NCI-H1930 (cell line): ENCODE measurements around the gene CYGB.

Experiments
- DNase-seq, 2 experiments: peaks; one replicate each; lab custom pipeline; 2025; lab: John Stamatoyannopoulos, UW

Gene CYGB

DNA sequence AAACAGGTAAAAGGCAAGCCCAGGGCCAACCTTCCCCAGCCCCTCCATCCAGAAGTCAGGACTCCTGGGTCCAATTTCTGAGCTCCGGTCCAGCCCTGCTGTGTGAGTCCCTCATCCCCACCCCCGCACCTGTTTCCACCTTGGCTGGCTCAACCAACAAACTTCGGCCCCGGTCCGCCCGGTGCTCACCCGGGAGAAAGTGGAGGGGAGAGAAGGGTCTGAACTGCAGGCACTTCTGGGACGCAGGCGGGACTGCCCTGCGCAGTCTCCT lies 36.8 kb downstream of the CYGB start:
- no peak for DNase-seq

DNA sequence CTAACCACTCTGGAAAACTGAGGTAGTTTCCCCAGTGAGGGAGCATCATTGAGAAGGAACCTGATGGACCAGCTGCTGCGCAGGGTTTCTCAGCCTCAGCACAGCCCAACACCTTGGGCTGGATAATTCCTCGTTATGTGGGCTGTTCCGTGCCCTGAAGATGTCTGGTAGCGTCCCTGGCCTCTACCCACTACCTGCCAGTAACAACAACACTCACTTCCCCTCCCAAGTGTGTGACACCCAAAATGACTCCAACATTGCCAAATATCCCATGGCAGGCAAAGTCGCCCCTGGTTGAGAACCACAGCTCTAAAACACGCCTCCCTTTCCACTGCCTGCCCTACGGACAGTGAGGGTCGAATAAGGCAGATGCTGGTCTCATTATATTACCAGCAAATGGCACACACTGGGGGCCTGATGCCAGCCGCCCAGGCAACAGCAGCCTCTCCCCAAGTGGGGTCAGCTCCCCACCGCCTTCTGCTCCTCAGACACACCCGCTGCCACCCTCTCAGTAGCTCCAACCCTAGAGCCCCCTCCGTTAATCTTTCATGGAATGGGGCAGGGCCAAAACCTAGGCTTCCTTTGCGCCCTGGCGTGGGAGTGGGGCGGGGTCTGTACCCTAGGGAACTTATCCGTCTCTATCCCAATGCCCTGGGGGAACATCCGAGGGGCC lies 37.3 kb downstream of the CYGB start:
- DNase-seq: no peak

DNA sequence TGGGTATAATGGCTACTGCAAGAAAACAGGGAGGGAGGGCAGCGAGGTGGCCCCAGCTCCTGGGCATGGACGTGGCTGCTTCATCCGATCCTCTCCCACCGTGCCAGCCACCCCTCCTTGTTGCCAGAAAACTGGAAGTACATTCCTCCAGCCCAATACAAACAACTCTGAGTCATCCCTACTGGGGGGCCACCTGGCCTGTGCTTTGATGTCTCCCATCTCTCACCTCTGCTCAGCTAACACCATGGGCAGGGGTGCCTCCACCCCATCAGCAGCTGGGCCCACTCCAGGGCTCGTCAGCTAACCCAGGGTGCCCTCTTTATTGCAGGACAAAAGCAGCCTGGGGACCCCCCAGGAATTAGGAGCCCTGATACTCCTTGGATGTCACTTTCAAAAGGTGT lies 38.2 kb downstream of the CYGB start:
- DNase-seq: no peak

DNA sequence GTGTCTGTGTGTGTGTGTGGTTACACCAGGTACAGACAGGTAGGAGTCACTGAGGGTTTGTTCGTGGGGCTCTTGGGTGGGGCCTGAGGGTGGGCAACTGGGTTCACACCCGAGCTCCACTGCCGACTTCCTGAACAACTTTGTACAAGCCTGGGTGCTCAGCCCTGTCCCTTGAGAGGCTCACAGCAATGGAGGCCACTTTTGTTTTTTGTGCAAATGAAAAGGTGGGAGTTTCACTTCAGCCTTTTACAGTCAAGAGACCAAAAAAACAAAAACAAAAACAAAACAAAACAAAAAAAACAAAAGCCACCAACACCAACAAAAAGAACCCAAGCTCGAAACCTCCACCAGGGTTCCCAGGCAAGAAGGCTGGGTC lies 38.6 kb downstream of the CYGB start:
- DNase-seq: no peak

DNA sequence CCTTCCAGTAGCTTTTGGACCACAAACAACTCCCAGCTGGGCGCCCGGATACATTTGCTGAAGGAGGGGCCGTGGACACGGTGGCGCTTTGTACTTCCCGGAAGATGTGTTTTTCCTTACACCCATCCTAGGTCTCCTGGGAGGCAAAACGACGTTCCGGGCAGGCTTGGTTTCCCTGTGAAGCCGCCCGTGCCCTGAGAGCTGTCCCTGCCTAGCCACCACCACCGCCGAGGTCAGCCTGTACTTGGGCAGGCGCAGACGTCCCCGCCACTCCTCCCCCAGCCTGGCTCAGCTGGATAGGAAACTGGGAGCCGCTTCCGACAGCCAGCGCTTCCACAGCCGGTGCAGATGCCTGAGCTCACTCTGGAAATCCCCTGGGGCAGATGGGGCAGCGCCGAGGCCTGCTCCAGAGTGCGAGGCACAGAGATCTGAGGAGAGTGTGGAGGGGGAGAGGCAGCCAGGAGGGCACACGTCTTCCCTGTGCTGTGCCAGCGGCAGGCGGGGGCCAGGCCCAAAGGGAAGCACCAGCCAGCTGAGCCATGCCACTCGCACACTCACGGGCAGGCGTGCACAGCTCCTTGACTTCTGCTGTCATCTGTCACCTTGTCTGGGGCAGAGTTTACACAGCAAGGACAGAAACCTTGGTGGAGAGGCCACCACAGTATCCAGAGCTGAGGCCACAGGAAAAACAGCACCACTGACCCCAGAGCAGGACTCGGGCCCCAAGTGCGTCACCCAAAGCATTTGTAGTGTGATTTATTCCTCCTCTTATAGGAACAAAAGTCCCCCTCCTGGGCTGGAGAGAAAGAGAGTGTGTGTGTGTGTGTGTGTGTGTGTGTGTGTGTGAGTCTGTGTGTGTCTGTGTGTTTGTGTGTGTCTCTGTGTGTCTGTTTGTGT lies 39.3 kb downstream of the CYGB start:
- DNase-seq: no peak

DNA sequence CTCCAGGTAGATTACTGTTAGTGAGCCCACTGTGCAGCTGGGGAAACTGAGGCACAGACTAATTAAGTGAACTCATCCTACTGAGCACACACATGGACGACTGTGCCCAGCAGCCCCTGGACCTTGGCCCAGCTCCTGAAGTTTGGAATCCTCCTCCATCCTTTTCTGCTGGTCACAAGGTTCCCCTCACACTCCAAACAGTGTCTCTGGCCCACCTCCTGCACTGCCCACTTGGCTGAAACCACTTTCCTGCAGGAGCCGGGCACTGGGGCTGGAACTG lies 39.9 kb downstream of the CYGB start:
- DNase-seq: no peak

DNA sequence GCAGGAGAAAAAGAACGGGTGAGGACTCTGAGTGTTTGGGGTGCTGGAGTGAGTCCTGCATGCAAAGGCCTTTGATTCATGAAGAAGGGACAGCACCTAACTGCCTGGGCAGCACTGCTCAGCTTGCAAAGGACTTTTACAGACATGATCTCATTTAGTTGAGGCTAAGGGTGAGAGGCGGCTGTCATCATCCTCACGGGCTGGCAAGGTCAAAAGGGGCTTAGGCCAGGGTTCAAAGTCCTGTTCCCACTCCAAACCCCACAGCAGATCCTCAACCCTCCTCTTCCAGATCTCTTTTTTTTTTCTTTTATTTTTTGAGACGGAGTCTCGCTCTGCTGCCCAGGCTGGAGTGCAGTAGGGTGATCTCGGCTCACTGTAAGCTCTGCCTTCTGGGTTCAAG lies 41.0 kb downstream of the CYGB start:
- DNase-seq: no peak

DNA sequence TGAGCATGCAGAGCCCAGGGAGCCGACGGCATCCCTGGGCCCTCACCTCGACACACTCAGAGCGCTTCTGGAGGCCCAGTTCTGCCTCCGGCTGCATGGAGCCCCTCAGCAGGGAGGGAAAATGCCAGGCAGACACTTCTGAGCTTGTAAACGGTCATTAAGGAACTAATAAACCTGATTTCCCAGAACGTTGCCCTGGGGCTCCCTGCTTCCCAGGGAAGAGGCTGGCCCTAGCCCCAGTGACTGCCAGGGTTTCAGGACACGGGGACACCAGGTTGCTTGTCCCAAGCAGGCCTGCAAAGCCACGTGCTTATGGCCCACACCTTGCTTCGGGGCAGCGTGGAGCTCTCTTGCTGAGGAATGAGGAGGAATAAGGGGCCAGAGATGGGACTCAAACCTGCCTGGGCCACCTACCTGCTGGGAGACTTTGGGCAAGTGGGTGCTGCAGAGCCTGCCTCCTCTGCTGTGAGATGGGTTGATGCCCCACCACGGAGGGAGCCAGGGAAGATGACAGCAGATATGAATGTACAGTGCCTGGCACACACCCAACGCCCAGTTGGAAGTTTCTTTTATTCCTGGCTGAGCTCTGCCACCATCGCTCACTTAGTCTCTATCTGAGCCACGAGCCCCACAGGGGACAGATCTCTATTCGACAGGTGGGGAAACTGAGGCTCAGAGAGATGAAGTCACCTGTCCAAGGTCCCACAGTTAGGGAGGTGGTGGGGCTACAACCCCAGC lies 41.7 kb downstream of the CYGB start:
- no peak for DNase-seq

DNA sequence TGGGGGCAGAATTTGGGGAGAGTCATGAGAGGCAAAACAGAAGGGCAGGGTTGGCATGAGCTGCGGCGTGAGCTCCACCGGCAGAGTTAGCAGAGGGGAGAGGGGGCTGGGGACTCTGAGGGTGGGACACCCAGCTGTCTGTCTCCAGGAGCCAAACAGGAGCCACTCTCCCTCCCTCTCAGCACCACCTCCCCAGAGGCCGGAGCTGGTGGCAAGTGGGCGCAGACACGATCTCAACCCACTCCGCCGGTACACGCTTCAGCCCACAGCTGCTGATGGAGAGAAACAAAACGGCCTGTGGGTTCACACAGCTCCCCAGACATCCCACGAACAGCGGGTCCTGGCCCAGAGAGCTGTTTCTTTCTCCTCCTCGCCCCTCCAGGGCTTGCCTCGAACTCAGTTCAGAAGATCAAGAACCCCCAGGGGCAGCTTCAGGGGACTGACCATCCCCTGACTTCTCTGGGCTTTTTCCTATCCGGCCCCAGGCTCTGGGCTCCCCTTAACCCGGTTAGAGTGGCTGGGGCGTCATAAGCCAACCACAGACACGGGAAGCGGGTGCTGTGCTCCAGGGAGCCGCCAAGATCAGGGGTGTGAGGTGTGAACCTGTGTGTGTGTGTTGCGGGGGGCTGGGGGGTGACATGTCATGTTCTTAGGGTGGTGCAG lies 43.9 kb downstream of the CYGB start:
- no peak for DNase-seq

DNA sequence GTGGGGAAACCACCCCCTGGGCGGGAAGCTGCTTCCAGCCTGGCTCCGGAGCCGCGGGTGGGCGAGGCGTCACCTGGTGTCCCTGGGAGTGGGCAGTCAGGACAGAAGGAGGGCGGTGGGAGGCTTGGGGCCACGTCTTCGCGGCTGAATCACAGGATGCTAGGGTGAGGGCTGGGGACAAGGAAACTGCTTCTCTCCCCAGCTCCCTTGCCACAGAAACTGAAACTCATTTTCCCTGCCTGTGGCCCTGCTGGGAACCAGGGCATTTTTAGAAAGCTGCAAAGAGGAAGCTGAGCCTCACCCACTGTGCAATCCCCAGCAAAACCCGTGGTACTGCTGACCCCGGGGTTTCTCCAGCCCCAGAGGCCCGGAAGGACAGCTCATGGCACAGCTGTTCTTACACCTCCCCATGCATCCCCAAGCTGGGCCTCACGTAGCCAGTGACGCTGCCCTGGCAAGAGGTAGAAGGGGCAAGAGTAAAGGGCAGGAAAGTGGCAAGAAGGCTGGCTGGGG lies 44.5 kb downstream of the CYGB start:
- no peak for DNase-seq

DNA sequence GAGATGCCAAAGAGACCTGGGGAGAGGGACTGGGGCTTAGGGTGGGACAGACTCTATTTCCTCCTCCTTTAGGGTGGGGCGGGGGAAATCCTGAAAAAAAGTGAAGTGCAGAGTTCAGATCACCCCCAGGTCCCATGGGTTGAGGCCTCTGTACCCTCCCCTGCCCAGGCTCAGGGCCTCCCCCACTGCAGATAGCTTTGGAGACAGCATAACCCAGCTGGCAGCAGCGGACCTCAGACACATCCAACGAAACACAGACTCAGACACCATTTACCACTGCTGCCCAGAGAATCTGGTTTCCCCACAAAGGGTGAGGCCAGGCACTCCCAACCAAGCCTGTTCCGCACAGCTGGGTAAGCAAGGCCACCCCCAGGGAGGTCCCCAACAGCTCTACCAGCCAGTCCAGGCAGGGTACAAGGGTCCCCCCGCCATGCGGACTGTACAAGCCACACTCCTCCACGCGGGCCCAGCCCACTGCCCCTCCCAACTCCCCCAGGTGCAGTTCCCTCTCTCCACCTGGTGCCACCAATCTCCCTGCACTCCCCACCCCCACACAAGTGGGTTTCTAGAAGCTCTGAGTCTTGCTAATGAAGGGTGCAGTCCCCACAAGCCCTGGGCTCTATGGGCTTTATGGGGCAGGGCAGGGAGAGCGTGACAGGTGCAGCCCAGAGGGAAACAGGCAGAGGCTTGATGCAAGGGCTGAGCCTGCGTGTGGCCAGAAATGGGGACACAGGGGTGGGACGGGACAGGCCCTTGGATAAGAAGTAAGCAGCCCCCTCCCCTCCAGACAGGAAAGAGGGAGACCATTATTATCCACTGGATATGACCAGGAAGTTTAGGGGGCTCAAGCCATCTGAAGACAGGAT lies 45.2 kb downstream of the CYGB start:
- no peak for DNase-seq

DNA sequence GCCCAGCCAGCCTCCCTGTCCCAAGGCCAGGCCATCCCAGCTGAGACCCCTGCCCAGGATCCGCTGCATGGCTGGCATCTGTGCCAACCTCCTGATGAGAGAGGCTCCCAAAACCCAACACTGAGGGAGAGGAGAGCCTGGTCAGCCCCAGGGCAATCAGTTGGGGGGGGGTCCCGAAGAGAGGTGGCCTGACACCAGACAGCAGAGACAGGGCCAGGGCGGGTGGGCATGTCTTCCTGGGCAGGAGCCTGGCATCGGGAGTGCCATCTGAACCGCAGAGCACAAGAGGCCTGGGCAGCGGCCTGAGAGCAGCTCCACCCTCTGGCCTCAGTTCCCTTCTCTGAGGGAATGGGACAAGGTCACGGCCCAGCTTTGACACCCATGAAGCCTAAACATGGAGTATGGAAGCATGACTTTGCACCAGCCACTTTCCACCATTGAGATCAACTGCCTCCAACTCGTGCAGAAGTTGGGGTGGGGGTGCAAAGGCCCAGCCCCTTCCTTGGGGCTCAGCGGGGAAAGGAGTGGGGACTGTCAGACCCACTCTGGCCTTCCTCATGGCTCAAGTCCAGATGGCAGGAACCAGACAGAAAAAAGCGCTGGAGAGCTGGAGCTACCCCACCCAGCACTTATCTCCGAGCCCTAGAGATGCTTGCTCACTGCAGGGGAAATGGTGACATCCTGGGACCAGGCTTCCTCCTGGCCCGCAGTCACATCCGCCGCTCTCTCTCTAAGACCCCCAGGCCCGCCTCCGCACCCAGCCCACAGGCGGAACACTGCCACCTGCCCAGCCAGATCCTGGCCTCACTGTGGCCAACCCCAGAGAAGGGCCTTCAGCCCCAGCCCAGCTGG lies 46.0 kb downstream of the CYGB start:
- no peak for DNase-seq

DNA sequence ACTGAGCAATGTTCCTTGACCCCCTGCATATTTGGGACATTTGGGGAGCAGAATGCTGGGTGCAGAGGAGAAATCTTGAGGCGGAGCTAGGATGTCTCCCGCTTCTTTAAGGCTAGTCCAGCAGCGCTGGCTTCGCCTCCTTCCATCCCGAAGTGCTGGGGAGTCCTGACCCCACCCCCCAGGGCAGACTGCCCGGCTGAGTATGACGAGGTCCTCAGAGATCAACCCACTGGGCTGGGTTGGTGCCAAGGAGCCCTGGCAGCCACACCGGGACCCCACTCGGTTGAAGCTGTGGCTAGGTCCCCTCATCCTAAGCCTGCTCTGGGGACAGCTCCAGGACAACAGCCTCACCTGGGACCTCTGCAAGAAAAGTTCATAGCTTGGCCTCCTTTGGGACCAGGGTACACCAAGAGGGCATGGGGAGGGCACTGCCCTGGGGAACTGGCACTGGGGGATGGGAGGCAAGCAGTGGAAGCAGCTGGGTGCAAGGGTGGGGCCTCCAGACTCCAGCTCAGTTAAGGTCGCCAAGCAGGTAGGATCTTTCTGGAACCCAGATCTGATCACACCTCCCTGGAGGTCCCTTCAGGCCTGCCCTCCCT lies 47.3 kb downstream of the CYGB start:
- DNase-seq: no peak

DNA sequence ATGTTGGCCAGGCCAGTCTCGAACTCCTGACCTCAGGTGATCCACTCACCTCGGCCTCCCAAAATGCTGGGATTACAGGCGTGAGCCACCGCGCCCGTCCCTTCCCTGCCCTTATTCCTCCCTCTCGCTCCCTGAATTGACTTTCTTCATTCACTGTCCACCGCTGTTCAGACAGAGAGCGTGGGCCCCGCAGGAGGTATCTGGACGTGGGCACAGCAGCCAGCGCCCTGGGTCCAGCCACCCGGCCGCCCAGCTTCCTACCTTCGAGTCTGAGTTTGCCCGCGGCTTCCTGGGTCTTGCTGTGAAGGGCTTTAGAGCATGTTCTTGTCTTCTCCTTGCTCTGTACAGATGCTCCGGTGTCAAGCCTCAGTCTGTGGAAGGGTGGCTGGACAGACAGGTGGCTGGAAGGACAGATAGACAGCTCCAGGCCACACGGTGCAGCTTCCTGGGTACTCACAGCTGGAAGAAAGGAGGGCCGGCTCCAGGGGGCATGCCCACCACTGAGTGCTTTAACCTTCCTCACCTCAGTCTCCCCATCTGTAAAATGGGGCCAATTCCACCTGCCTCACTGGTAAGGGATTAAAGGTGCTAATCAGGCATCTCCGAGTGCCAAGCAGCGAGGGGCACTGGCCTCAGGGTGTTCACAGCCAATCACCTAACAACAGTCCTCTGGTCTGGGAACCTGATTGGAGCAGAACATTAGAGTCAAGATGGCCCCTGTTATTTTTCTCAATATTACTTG lies 49.9 kb downstream of the CYGB start:
- no peak for DNase-seq

DNA sequence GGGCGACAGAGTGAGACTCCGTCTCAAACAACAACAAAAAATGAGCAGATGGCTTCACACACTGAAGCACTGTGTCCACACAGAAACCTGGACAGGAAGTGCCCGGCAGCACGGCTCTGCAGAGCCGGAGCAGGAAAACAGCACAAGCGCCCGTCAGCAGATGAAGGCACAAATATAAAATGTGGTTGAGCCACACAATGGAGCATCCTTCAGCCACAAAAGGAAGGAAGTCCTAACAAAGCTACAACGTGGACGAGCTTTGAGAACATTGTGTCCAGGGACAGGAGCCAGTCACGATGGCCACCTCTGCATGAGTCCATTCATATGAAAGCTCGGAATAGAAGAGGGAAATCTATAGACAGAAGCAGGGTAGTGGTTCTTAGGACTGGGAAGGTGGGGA lies 51.9 kb downstream of the CYGB start:
- DNase-seq: no peak

DNA sequence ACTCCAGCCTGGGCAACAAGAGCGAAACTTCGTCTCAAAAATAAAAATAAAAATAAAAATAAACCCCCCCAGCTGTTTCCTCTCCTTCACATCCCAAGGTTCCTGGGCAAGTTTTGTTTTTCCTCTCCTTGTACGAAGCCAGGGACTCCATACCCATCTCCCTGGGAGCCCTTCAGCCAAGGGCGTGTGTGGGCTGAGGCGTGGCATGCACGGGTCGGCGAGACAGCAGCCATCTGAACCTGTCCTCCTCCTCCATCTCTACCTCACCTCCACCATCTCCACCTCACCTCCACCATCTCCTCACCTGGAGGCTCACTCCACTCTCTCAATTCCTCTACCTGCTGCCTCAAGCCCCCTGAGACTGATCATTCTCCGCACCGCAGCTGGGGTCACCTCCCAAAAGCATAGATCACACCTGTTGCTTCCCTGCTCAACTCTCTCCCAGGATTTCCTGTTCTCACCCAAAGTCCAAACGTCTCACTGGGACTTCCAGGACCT lies 53.2 kb downstream of the CYGB start:
- no peak for DNase-seq

DNA sequence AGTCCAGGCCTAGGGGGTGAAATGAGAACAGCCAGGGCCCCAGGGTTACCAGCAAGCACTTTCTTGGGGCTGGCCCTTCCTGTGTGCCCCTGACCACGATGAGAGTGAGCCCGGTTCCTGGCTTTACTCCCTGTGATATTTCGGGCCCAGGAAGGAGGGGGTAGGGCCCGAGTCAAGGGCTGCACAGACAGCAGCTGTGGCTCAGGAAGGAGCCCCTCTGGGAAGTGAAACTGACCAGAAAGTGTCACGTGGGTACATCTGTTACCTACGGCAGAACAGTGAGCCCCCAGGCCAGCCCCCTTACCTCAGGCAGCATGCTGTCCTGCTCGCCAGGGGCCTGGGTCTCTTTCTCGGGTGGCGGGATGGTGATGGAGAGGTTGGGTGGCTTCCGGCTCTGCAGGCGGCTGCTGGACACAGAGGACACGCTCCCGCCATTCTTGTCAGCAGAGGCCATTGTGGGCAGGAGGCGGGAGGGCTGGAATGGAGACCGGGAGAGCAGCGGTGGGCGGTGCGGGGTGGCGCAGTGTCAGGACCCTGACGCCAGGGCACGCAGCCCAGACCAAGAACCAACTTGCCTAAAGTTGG lies 56.3 kb downstream of the CYGB start:
- DNase-seq: no peak

DNA sequence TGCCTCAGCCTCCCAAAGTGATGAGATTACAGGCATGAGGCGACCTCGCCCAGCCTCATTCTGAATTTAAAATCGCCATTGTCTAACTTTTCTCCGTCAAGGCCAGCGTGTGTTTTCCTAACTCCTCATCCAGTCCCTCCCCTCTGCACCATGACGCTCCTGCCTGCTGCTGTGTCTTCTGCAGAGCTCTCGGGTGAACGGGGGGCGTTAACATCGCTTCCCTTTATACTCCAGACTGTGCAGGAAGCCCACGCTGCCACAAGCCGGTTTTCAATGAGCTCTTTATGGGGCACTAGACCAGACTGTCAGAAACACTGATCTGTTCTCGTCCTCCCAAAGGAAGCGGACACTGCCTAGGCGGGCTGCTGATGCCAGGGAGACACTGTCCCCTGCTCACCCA lies 56.9 kb downstream of the CYGB start:
- DNase-seq: no peak

DNA sequence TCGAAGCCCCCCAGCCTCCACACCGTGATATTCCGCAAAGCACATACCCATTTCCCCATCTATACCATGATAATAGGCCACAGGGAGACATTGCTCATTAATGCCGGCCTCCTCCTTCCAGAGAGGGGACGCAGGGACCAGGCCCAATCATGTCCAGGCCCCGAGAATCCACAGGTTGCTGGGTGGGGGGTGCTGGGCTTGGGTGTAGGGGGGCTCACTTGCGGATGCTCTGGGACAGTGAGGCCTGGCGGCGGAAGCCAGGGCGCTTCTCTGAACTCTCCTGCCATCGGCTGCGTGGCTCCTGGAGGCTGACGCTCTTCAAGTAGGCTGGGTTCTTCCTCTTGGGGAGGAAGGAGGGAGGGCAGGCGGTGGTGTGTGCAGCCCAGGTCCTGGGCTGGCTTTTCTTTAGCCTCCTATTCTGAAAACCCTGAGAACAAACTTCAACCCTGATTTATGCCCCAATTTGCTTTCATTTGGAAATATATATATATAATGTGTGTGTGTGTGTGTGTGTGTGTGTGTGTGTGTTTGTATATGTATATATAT lies 57.9 kb downstream of the CYGB start:
- no peak for DNase-seq
